WTC11 (cell line): Measurements from ENCODE around the gene CTNNA2.

ENCODE experiments used
- CREB1 ChIP-seq: sonication (generic); formaldehyde crosslinking; IDR thresholded peaks from 2 replicates; pipeline ENCODE4 v1.8.0; 2023; ENCODE audit warnings: mild to moderate bottlenecking, missing genetic modification reagents
- CREM ChIP-seq: sonication (generic); formaldehyde crosslinking; IDR thresholded peaks from 2 replicates; pipeline ENCODE4 v1.8.1; 2022; ENCODE audit warnings: mild to moderate bottlenecking, missing genetic modification reagents, moderate library complexity
- ETV6 ChIP-seq: sonication (generic); formaldehyde crosslinking; IDR thresholded peaks from 2 replicates; pipeline ENCODE4 v1.8.1; 2022; ENCODE audit warnings: mild to moderate bottlenecking, missing genetic modification reagents
- FOXJ3 ChIP-seq: sonication (generic); formaldehyde crosslinking; IDR thresholded peaks from 2 replicates; pipeline ENCODE4 v1.9.0; 2021; ENCODE audit warnings: missing genetic modification reagents, mild to moderate bottlenecking, borderline replicate concordance
- HMGA2 ChIP-seq: fragments of 250-450 bp; sonication (Bioruptor Pico); IDR thresholded peaks from 2 replicates; pipeline ENCODE4 v1.4.0; 2021; ENCODE audit warnings: mild to moderate bottlenecking, moderate library complexity
- KAT7 ChIP-seq: sonication (generic); formaldehyde crosslinking; IDR thresholded peaks from 2 replicates; pipeline ENCODE4 v1.8.1; 2023; ENCODE audit warnings: missing genetic modification reagents, mild to moderate bottlenecking, borderline replicate concordance
- TF ChIP-seq, protein P1 (sequence below): fragments of 200-600 bp; IDR thresholded peaks from 2 replicates; pipeline ENCODE4 v1.8.0; 2022; ENCODE audit warnings: antibody characterized with exemption
- TF ChIP-seq, protein P2 (sequence below): sonication (generic); formaldehyde crosslinking; IDR thresholded peaks from 2 replicates; pipeline ENCODE4 v1.8.1; 2022; ENCODE audit warnings: low read depth, mild to moderate bottlenecking, moderate library complexity, missing genetic modification reagents, borderline replicate concordance
- TF ChIP-seq, protein P3 (sequence below): sonication (generic); formaldehyde crosslinking; IDR thresholded peaks from 2 replicates; pipeline ENCODE4 v1.8.0; 2023; ENCODE audit warnings: missing genetic modification reagents
- TF ChIP-seq, protein P4 (sequence below): sonication (generic); formaldehyde crosslinking; IDR thresholded peaks from 2 replicates; pipeline ENCODE4 v1.8.0; 2022; ENCODE audit warnings: mild to moderate bottlenecking, missing genetic modification reagents

DNA sequence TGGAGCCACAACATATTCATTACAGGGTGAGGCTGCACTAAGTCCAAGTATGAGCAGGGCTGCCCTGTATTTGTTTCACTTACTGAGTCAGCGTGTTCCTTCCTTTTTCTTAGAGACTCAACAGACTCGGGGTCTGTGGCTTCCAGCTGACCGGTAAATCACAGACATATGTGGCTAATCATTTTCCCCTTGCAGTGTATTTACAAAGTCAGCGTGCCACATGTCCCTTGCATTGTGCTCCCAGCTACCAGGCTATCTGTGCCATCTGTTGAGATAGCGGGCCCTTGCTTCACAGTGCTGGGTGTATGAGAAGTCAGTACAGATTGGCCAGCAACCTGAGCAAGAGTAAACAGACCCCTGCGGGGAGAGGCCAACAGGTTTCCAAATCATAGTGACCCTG lies 537.4 kb downstream of the CTNNA2 start:
- TF ChIP-seq, protein P1, sequence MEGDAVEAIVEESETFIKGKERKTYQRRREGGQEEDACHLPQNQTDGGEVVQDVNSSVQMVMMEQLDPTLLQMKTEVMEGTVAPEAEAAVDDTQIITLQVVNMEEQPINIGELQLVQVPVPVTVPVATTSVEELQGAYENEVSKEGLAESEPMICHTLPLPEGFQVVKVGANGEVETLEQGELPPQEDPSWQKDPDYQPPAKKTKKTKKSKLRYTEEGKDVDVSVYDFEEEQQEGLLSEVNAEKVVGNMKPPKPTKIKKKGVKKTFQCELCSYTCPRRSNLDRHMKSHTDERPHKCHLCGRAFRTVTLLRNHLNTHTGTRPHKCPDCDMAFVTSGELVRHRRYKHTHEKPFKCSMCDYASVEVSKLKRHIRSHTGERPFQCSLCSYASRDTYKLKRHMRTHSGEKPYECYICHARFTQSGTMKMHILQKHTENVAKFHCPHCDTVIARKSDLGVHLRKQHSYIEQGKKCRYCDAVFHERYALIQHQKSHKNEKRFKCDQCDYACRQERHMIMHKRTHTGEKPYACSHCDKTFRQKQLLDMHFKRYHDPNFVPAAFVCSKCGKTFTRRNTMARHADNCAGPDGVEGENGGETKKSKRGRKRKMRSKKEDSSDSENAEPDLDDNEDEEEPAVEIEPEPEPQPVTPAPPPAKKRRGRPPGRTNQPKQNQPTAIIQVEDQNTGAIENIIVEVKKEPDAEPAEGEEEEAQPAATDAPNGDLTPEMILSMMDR, result no peak
- TF ChIP-seq, protein P2, sequence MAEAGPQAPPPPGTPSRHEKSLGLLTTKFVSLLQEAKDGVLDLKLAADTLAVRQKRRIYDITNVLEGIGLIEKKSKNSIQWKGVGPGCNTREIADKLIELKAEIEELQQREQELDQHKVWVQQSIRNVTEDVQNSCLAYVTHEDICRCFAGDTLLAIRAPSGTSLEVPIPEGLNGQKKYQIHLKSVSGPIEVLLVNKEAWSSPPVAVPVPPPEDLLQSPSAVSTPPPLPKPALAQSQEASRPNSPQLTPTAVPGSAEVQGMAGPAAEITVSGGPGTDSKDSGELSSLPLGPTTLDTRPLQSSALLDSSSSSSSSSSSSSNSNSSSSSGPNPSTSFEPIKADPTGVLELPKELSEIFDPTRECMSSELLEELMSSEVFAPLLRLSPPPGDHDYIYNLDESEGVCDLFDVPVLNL (CRISPR knock-in tag), result no peak
- TF ChIP-seq KAT7, result no peak
- TF ChIP-seq HMGA2 (CRISPR knock-in tag), result no peak
- TF ChIP-seq, protein P3, sequence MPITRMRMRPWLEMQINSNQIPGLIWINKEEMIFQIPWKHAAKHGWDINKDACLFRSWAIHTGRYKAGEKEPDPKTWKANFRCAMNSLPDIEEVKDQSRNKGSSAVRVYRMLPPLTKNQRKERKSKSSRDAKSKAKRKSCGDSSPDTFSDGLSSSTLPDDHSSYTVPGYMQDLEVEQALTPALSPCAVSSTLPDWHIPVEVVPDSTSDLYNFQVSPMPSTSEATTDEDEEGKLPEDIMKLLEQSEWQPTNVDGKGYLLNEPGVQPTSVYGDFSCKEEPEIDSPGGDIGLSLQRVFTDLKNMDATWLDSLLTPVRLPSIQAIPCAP (CRISPR knock-in tag), result no peak
- TF ChIP-seq ETV6 (CRISPR knock-in tag), result no peak
- TF ChIP-seq, protein P4, sequence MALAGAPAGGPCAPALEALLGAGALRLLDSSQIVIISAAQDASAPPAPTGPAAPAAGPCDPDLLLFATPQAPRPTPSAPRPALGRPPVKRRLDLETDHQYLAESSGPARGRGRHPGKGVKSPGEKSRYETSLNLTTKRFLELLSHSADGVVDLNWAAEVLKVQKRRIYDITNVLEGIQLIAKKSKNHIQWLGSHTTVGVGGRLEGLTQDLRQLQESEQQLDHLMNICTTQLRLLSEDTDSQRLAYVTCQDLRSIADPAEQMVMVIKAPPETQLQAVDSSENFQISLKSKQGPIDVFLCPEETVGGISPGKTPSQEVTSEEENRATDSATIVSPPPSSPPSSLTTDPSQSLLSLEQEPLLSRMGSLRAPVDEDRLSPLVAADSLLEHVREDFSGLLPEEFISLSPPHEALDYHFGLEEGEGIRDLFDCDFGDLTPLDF, result no peak
- no peak for TF ChIP-seq CREB1
- no peak for TF ChIP-seq CREM (CRISPR knock-in tag)
- no peak for TF ChIP-seq FOXJ3 (CRISPR knock-in tag)
